HL-60/S4 treated with phorbol 12-myristate 13-acetate at 8.2 ng/mL for 4 days and 3 days (cell line): ENCODE data around the gene BOK.

Experiments
- in situ Hi-C: fragments of 300-500 bp; cut with MboI; formaldehyde crosslinking; loops from 2 replicates; pipeline ENCODE4 v1.15.0; 2022; ENCODE audit warnings: low sequenced_read_pairs

The BOK gene

GRCh38 chr2:241538838-241539615 is 19.5 kb upstream of the BOK start:
- in situ Hi-C loops: no loop called here

- in situ Hi-C loops: no loop called here
Observed at GRCh38 chr2:241539616-241540374, 18.8 kb upstream of the BOK start.

- in situ Hi-C loops: no loop called here
Observed at GRCh38 chr2:241540401-241540770, 18.2 kb upstream of the BOK start.

- in situ Hi-C loops: no loop called here
Observed at GRCh38 chr2:241540771-241541561, 17.6 kb upstream of the BOK start.

- in situ Hi-C loops: no loop called here
Observed at GRCh38 chr2:241541564-241542277, 16.8 kb upstream of the BOK start.

GRCh38 chr2:241542278-241542605 is 16.3 kb upstream of the BOK start:
- in situ Hi-C loops: no loop called here

GRCh38 chr2:241545106-241545505 is 13.4 kb upstream of the BOK start:
- in situ Hi-C loops: no loop called here

GRCh38 chr2:241545523-241546473 is 12.7 kb upstream of the BOK start:
- in situ Hi-C loops: no loop called here

GRCh38 chr2:241546771-241547498 is 11.6 kb upstream of the BOK start:
- in situ Hi-C loops: no loop called here

GRCh38 chr2:241547781-241548450 is 10.6 kb upstream of the BOK start:
- in situ Hi-C loops: no loop called here

- in situ Hi-C loops: no loop called here
Observed at GRCh38 chr2:241548451-241548835, 10.1 kb upstream of the BOK start.

- in situ Hi-C loops: no loop called here
Observed at GRCh38 chr2:241550616-241551580, 7.6 kb upstream of the BOK start.

GRCh38 chr2:241551599-241551997 is 6.9 kb upstream of the BOK start:
- in situ Hi-C loops: no loop called here

GRCh38 chr2:241551998-241552737 is 6.4 kb upstream of the BOK start:
- in situ Hi-C loops: no loop called here

- in situ Hi-C loops: no loop called here
Observed at GRCh38 chr2:241553512-241553830, 5.1 kb upstream of the BOK start.

- in situ Hi-C loops: no loop called here
Observed at GRCh38 chr2:241553981-241554380, 4.6 kb upstream of the BOK start.
